Heart right ventricle (tissue), 16 donors: Measurements from ENCODE around the gene SEPTIN10. TPM values are rescaled to one million over a fixed set of nuclear protein-coding genes. Genes with fewer than 3 reads are reported as not detected.

Experiments used
- ATAC-seq, 8 donors: fragments of 200-7000 bp; cut with Tn5 transposase; one replicate each; pipeline ENCODE4 v1.9.1; 2020; ENCODE audit warnings: mild to moderate bottlenecking in 8 of 8, moderate library complexity in 8 of 8, moderate number of reproducible peaks in 1 of 8
- DNase-seq, 2 donors: peaks; one replicate each; pipeline ENCODE4 v3.0.0-alpha.2; 2020
- H3K27ac ChIP-seq, 10 donors: fragments of 200-600 bp; sonication (generic) in 2 of 10; one replicate each; pipeline versions ENCODE4 v1.5.0 to v1.8.0; 2020 to 2022; ENCODE audit warnings: mild to moderate bottlenecking in 3 of 10
- H3K27me3 ChIP-seq, 7 donors: fragments of 200-600 bp; one replicate each; pipeline ENCODE4 v1.8.0; 2021 to 2022; ENCODE audit warnings: mild to moderate bottlenecking in 2 of 7
- H3K36me3 ChIP-seq, 9 donors: fragments of 200-600 bp; sonication (generic) in 1 of 9; one replicate each; pipeline versions ENCODE4 v1.5.0 to v1.8.0; 2020 to 2022; ENCODE audit warnings: mild to moderate bottlenecking in 2 of 9
- H3K4me1 ChIP-seq, 9 donors: fragments of 200-600 bp; sonication (generic) in 1 of 9; one replicate each; pipeline versions ENCODE4 v1.5.0 to v1.8.0; 2020 to 2022; ENCODE audit warnings: mild to moderate bottlenecking in 4 of 9
- H3K4me3 ChIP-seq, 10 donors: fragments of 200-600 bp; sonication (generic) in 2 of 10; one replicate each; pipeline versions ENCODE4 v1.5.0 to v1.8.0; 2020 to 2022; ENCODE audit warnings: mild to moderate bottlenecking in 7 of 10, moderate library complexity in 2 of 10
- H3K9me3 ChIP-seq, 11 donors: fragments of 200-600 bp in 10 of 11; sonication (generic) in 2 of 11; one replicate each; pipeline versions ENCODE4 v1.5.0 to v1.8.0; 2013 to 2022; ENCODE audit warnings: mild to moderate bottlenecking in 2 of 11, control low read depth in 1 of 11, moderate library complexity in 1 of 11
- WGBS, 2 donors: extraction: QIAGEN DNeasy Blood & Tissue Kit; methylation state at CpG; one replicate each; pipeline ENCODE4 v1.1.7; 2013; ENCODE audit warnings: inconsistent platforms in 1 of 2; 5-methylcytosine and 5-hydroxymethylcytosine counted together
- intact Hi-C, 10 donors: fragments of 100-400 bp; cut with DNase I; formaldehyde crosslinking; loops; one replicate each; pipeline versions ENCODE4 v1.11.1 to v1.14.2; 2022
- polyA plus RNA-seq, 2 donors: library from polyadenylated mRNA; stranded (reverse); fragments of 200-250 nt; gene quantifications; one replicate each; pipeline ENCODE4 v1.2.3, GENCODE V29; 2013
- total RNA-seq, 10 donors: library from RNA; stranded (reverse); fragmentation: NEBNext Ultra II Directional in 3 of 10; extraction: Animal tissue kit (Norgen Biotek cat#: 25700) in 3 of 10; gene quantifications; one replicate each; pipeline versions ENCODE4 v1.2.1 to v1.2.4, GENCODE V29; 2021 to 2023
- TF ChIP-seq, protein P1 (sequence below), 9 donors: fragments of 200-600 bp; sonication (generic) in 2 of 9; IDR thresholded peaks; one replicate each; pipeline versions ENCODE4 v1.5.0 to v1.8.0; 2021 to 2022; ENCODE audit warnings: antibody characterized with exemption in 9 of 9, mild to moderate bottlenecking in 5 of 9, moderate library complexity in 1 of 9
- donor health status: Arrhythmogenic right ventricular cardiomyopathy.
- donor health status: ischemic (EF 13 %, LVEDD 7.1; RV severe dilation, severe dysfunction).
- donor health status: healthy with polysubstance abuse.
- donor health status: DM: no; HTN: yes; CAD: no.
- donor health status: DM: no; HTN: no; CAD: no.
- donor health status: ischemic (EF 25% LVEDD 6.9; RV normal size, moderate dysfunction).
- donor health status: ischemic (EF 25% LVEDD 5.7; RV mildly dilated, moderate dysfunction).
- donor health status: healthy.
- donor health status: DM: yes; HTN: yes; CAD: no.
- donor health status: Ischemic cardiomyopathy.
- donor health status: ischemic (EF 35%, LVEDD 5.7; RV mildly dilated, moderate dysfunction).
- donor health status: nonischemic (EF 11% LVEDD 7.7; RV severe dilation, severe dysfunction).
- donor health status: DM: yes; HTN: yes; CAD: no.
- donor health status: PGD.
- donor health status: ischemic (EF 29% LVEDD 5.4; RV normal size, mild dysfunction).
- donor health status: nonischemic (EF 23%, LVEDD 6.1; RV moderate dilation, normal function).

Gene SEPTIN10
- total and polyA plus RNA-seq, 12 donors, result 20.9 to 61.0 (median 50.1) TPM

DNA sequence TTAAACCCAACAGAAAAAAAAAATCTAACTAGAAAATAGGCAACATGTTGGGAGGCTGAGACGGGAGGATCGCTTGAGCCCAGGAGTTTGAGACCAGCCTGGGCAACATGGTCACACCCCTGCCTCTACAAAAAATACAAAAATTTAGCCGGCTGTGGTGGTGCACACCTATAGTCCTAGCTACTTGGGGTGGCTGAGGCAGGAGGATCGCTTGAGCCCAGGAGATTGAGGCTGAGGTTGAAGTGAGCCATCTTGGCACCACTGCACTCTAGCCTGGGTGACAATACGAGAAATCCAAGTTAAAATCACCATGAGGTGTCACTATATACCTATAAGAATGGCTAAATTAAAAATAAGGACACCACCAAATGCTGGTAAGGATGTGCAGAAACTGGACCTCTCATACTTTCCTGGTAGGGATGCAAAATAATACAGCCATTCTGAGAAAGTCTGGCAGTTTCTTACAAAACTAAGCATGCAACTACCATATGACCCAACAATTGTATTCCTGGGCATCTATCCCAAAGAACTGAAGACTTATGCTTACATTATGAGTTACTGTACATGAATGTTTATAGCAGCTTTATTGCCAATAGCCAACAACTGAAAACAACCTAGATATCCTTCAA, 2.2 kb downstream of the SEPTIN10 start:
- WGBS, 2 donors, result 90% methylated on average over 5 of the region's 5 CpGs
- DNase-seq, result no peak
- TF ChIP-seq, protein P1, sequence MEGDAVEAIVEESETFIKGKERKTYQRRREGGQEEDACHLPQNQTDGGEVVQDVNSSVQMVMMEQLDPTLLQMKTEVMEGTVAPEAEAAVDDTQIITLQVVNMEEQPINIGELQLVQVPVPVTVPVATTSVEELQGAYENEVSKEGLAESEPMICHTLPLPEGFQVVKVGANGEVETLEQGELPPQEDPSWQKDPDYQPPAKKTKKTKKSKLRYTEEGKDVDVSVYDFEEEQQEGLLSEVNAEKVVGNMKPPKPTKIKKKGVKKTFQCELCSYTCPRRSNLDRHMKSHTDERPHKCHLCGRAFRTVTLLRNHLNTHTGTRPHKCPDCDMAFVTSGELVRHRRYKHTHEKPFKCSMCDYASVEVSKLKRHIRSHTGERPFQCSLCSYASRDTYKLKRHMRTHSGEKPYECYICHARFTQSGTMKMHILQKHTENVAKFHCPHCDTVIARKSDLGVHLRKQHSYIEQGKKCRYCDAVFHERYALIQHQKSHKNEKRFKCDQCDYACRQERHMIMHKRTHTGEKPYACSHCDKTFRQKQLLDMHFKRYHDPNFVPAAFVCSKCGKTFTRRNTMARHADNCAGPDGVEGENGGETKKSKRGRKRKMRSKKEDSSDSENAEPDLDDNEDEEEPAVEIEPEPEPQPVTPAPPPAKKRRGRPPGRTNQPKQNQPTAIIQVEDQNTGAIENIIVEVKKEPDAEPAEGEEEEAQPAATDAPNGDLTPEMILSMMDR (IDR thresholded peaks at IDR 0.05), result no peak
- peaks cover 0 to 70% (median 0%) of the 10 kb centered on the region in 7 donors for H3K27me3 ChIP-seq
- ATAC-seq, result no peak
- H3K36me3 ChIP-seq, result no peaks in the 10 kb centered on the region
- H3K4me1 ChIP-seq, result peaks cover 0 to 56% (median 35%) of the 10 kb centered on the region in 9 donors
- intact Hi-C loops, result loop anchor here in 4 of 10 donors (2.0 to 10.0 kb wide), 6 partner anchors 47 to 83 kb away; no protein-coding TSS in a partner anchor
- H3K27ac ChIP-seq, result peak overlapping the region in 2 of 10 donors; percentile 99
- H3K4me3 ChIP-seq, result peak overlapping the region in 1 of 10 donors; percentile 77
- no peaks in the 10 kb centered on the region for H3K9me3 ChIP-seq

DNA sequence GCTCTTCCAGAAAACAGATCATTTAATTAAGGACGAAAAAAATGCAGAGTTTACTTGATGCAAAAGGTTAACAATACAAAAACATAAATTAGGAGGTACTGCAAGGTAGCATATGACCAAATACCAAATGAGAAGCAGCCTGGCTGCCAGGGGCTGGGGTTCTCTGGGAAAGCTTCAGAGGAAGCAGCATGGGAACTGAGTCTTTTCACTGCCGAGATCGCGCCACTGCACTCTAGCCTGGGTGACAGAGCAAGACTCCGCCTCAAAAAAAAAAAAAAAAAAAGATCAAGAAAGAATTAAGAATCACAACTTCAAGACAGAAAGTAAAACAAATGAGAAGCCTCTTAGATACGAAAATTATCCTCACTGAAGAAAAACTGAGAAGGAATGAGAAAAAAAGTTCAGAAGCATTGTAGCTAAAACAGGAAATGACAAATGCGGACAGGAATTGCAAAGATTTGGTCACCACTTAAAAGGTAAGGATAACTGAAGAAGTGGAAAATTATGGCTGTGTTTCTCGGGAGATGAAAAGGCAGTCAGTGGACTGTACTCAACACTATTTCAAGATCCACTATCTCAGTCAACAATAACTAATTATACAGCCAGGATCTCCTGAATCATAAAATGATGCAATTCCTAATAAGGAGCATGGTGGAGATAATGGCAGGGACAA, 4.3 kb downstream of the SEPTIN10 start:
- no peak for ATAC-seq
- peak overlapping the region in 3 of 10 donors; percentile 39 to 67 (median 44) for H3K27ac ChIP-seq
- WGBS, 2 donors, result 43 to 54% methylated on average over 8 of the region's 8 CpGs
- H3K27me3 ChIP-seq, result peaks cover 0 to 49% (median 0%) of the 10 kb centered on the region in 7 donors
- intact Hi-C loops, result loop anchor here in 4 of 10 donors (5.0 to 10.0 kb wide), 5 partner anchors 47 to 85 kb away; no protein-coding TSS in a partner anchor
- H3K36me3 ChIP-seq, result no peaks in the 10 kb centered on the region
- no peak for DNase-seq
- H3K4me1 ChIP-seq, result peaks cover 0 to 59% (median 22%) of the 10 kb centered on the region in 9 donors
- TF ChIP-seq, protein P1 (IDR thresholded peaks at IDR 0.05), result no peak
- H3K9me3 ChIP-seq, result no peaks in the 10 kb centered on the region
- H3K4me3 ChIP-seq, result peak overlapping the region in 6 of 10 donors; percentile 7 to 30 (median 20)

DNA sequence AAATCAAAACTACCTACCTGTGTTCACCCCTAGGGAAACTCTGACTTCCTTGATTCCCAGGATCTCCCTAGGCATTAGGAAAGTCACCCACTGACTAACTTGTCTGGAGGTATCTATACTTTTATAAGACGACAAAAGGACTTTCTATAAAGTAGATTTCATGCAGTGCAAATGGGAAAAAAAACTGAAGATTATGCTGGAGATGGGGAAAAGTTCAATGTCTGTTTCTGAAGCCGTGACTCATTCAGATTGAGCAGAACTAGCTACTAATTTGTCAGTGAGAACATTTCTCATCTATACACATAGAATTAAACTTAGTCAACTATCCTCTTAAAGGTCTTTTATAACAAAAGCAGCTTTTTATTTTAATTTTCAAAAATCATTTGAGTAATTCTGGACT, 6.0 kb downstream of the SEPTIN10 start:
- TF ChIP-seq, protein P1 (IDR thresholded peaks at IDR 0.05), result no peak
- no peaks in the 10 kb centered on the region for H3K9me3 ChIP-seq
- 86 to 93% methylated on average over 2 of the region's 2 CpGs for WGBS, 2 donors
- no peak overlapping the region for H3K27ac ChIP-seq
- intact Hi-C loops, result no loop called here
- ATAC-seq, result no peak
- DNase-seq, result no peak
- H3K4me3 ChIP-seq, result no peak overlapping the region
- peaks cover 0 to 38% (median 0%) of the 10 kb centered on the region in 7 donors for H3K27me3 ChIP-seq
- H3K4me1 ChIP-seq, result peaks cover 0 to 59% (median 22%) of the 10 kb centered on the region in 9 donors
- H3K36me3 ChIP-seq, result no peaks in the 10 kb centered on the region

DNA sequence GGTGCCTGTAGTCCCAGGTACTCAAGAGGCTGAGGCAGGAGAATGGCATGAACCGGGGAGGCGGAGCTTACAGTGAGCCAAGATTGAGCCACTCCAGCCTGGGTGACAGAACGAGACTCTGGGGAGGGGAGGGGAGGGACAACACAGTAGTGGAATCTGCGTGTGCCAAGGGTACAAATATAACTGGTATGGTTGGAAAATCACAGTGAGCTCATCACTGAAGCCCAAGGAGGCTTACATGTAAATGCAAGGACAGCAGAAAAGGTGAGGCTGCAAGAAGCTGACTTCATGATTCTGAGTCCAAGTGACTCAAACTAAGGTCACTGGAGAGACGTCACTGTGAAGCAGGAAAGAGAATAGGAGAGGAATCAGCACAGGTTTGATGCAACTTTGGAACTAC, 9.2 kb downstream of the SEPTIN10 start:
- Histone ChIP-seq H3K4me1 (peaks cover 0 to 53% (median 24%) of the 10 kb centered on the region in 9 donors), H3K36me3 (no peaks in the 10 kb centered on the region), H3K27me3 (peaks cover 0 to 11% (median 0%) of the 10 kb centered on the region in 7 donors), H3K27ac (no peak overlapping the region), H3K4me3 (no peak overlapping the region), H3K9me3 (no peaks in the 10 kb centered on the region)
- ATAC-seq (peak in 5 of 8 donors; percentile 31 to 84 (median 61)), DNase-seq (no peak)
- TF ChIP-seq, protein P1 (IDR thresholded peaks at IDR 0.05), result no peak
- WGBS, 2 donors, result 60 to 74% methylated on average over 5 of the region's 5 CpGs
- intact Hi-C loops, result no loop called here
